T-helper 9 cell (primary cell): ENCODE results near the gene MLXIP.

Experiments used
- DNase-seq: peaks from one replicate; pipeline ENCODE4 v3.0.0-alpha.2; 2020

The MLXIP gene

DNA sequence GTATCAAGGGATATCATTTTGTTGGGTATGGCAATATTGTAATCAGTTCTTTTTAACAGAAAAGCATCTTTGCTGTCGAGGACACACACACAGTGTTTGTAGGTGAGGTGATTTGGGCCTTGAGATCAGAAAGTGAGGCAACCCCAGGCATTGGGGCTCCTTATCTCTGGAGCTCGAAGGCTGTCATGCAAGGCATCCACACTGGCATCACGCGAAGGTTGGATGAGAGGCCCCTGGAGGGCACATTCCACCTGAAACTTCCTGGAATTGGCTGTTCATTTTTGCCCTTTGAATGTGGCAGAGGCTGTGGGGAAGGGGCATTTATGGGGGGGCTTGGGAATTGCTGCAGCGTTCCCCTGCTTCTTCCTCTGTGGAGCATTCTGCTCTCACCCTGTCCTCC is 49.9 kb downstream of the MLXIP start:
- no peak for DNase-seq

DNA sequence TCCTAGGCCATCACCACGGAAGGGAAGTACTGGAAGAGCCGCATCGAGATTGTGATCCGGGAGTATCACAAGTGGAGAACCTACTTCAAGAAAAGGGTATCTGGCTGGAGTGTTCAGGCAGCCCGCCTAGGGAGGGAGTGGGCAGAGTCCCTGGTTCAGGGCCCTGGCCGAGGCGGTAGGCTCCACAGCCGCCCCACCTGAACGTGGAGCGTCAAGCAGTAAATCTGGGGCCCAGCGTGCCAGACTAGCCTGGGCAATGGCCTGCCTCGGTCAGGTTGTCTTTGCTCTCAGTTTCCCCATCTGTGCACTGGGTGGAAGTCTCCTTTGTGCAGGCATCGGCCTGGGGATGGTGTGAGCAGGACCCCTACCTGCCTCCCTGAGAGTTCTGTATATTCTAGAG is 50.6 kb downstream of the MLXIP start:
- no peak for DNase-seq

DNA sequence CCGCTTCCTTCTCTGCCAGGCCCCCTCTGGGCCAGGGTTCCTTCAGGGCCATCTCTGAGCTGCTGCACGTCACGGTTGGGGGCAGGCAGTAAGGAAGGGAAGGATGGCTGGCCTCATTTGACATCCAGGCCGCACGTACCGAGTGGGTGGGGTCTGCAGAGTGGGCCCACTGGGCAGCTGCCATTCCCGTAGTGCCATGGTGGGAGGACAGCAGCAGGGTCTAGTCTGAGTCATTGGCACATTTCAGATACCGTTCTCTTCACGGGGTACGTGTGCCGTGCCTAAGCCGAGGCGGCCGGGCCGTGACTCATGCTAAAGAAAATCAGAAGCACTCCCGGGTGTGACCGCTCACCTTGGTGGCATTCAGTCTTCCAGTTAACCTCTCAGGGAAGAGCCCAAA is 51.6 kb downstream of the MLXIP start:
- DNase-seq, result no peak

DNA sequence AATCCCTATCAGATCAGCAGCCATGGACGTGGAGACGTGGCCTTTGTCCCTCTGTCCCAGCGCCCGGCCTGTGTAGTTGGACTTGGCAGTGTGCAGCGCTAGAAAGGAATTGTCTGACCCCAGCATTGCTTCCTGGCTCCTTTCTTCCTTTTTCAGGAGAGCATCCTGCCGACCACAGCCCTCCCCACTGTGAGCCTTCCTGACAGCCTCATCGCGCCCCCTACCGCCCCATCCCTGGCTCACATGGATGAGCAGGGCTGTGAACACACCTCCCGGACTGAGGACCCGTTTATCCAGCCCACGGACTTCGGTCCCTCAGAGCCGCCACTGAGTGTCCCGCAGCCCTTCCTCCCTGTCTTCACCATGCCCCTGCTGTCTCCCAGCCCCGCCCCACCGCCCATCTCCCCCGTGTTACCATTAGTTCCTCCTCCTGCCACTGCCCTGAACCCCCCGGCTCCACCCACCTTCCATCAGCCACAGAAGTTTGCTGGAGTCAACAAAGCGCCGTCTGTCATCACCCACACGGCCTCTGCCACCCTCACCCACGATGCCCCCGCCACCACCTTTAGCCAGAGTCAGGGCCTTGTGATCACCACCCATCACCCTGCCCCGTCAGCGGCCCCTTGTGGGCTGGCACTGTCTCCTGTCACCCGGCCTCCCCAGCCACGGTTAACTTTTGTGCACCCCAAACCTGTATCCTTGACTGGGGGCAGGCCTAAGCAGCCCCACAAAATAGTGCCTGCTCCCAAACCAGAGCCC is 54.8 kb downstream of the MLXIP start:
- DNase-seq, result no peak

DNA sequence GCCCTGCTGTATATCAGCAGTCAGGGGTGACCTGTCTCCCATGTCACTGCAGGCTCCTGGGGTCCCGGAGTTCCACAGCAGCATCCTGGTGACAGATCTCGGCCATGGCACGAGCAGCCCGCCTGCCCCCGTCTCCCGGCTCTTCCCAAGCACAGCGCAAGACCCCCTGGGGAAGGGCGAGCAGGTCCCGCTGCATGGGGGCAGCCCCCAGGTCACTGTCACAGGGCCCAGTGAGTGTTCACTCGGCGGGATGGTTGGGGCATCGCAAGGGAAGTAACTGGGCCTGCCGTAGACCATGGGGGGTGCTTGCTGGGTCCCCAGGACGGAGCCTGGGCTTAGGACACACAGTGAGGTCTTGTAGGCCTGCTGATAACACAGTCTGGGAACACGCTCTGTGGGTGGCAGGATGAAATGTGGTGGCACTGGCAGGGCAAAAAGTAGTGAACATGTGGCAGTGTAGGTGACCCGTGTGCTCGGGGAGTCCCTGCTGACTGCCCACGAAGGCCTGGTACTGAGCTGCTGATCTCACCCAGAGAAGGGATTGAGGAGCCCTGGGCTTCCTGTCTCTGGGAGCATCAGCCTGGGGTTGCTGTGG is 57.0 kb downstream of the MLXIP start:
- DNase-seq, result no peak

DNA sequence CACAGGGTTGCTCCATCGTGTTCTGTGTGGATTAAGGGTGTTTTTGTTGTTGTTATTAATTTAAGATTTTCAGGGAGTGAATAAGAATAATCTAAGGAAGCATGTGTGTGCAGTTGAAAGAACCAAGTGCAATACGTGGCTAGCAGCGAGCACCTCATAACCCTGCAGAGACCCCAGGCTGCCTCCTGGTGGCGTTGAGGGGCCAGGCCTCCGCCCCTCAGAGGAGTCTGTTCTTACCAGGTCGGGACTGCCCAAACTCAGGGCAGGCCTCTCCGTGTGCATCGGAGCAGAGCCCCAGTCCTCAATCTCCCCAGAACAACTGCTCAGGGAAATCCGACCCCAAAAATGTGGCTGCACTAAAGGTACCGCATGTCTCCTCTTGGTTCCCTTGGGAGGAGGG is 58.7 kb downstream of the MLXIP start:
- DNase-seq, result no peak

DNA sequence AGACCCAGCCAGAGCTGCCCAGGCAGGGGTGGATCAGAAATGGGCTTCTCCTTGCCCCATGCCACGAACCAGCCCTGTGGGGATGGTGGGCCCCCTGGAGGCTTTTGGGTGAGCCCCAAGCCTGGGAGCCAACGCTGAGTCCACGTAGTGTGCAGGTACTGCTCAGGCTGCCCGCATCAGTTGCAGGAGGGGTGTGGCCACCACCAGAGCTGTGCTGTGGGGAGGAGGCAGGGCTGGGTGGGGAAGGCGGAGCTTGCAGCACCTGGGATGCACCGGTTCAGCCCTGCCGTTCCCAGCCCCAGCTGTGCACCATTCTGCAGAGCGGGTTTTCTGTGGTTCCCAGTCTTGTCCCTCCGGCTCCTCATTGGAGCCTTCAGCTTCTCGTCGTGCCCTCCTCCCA is 59.1 kb downstream of the MLXIP start:
- no peak for DNase-seq

DNA sequence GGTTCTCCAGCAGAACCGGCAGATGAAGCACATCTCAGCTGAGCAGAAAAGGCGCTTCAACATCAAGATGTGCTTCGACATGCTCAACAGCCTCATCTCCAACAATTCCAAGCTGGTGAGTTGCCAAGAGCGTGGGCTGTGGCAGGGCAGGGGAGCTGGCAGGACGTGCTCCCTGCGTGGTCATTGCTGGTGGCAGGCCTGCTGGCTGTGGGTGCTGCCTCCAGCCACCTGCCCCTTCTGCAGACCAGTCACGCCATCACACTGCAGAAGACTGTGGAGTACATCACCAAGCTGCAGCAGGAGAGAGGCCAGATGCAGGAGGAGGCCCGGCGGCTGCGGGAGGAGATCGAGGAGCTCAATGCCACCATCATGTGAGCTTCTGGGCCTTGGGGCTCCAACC is 59.6 kb downstream of the MLXIP start:
- no peak for DNase-seq

DNA sequence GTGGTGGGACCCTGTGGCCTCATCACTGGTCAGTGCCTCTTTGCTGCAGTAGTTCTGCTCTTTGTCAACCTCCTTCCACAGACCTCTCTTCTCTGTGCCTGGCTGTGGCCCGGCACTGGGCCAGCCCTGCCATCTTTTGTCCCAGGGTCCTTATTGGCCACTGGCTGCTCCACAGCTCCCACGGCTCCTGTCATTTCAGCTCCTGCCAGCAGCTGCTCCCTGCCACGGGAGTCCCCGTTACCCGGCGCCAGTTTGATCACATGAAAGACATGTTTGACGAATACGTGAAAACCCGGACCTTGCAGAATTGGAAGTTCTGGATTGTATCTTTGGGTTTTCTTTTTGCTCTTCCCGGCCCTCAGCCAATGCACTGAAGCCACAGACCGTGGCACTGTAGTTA is 60.1 kb downstream of the MLXIP start:
- DNase-seq, result no peak

DNA sequence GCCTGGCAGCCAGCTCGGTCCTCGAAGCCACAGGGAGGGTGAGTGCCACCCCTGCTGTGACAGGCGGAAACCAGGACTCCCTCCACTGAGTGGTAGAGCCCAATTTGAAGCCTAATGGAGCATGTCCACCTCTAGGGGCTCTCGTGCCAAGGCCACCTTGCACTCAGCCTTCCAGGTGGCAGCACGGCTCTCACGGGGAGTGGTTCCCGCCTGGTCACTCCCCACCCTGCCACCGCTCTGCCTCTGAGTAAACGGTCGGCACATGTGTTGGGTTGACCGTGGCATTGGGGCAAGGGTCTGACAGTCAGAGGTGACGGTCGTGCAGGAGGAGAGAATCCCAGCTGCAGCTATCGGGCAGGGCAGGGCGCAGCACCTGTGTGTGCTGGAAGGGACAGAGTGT is 60.7 kb downstream of the MLXIP start:
- DNase-seq, result no peak

DNA sequence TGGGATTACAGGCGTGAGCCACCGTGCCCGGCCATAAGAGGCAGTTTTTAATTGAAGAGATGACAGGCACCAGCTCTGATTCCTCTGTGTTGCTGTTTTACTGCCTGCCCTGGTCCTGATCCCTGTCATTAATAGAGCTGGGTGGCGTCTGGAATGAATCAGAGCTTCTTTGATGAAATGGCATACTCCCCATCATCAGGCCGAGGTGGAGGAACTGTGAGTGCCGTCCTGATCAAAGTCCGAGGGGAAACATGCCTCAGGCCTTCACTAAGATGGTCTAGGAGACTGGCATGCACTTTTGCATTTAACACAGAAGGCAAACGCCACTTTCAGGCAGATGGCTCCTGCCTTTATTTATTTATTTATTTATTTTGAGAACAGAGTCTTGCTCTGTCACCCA is 61.4 kb downstream of the MLXIP start:
- DNase-seq, result no peak

DNA sequence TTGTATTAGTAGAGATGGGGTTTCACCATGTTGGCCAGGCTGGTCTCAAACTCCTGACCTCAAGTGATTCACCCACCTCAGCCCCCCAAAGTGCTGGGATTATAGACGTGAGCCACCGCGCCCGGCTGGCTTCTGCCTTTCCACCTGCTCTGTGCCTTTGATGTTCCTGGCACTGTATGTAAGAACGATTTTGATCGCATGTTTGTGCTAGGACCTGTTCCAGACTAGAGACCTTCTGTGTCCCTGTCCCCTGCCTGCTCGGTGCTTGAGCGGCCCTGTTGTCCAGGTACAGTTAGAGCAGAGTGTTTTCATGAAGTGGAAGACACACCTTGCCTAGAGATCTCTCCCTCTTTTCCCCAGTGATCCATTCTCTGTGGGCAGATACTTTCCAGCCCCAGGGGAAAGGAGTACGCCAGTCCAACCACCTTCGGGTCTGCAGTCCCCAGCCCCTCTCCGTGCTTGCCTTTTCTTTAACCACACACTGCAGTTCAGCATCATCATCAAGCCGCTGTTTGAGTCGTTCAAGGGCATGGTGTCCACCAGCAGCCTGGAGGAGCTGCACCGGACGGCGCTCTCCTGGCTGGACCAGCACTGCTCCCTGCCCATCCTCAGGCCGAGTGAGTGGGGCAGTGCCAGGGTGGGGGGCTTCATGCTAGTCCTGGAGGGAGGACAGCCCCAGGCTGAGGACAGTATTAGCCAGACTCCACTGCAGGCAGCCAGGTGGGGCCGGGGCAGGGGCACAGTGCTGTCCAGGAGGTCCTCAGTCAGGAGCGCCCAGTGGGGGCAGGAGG is 62.1 kb downstream of the MLXIP start:
- DNase-seq, result no peak

DNA sequence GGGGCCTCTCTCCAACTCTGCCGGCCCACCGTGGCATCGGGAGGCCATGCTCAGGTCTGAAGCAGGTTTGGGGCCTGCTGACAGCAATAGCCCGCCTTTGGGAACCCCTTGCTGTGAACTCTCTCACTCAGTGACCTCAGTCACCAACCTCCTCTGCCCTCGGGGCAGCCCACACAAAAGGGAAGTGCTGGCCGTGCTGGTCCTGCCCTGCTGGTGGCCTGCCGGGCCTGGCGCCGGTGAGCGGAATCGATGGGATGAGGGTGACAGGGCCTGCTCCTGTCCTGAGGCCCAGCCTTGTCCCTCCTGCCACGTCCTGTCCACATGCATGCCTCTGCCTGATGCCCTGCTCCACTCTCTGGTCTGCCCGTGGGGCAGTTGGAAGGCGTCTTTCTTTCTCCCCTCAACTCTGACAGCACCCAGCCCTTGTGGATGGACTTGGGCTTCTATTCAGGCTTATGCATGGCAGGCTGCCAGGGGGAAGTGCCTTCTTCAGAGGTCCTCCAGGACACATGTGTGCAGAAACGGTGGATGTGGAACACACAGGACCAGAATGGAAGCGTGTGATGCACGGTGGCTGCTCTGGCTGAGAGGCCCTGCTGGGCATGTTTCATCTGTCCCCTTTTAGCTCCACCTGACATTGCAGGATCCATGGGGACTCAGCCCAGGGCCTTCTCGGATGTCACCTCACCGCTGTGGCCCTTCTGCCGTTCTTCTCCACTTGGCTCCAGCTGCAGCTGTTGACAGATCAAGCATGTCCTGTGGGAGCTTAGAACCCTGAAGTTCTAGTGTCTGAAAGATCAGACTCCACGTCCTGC is 63.6 kb downstream of the MLXIP start:
- DNase-seq, result no peak

DNA sequence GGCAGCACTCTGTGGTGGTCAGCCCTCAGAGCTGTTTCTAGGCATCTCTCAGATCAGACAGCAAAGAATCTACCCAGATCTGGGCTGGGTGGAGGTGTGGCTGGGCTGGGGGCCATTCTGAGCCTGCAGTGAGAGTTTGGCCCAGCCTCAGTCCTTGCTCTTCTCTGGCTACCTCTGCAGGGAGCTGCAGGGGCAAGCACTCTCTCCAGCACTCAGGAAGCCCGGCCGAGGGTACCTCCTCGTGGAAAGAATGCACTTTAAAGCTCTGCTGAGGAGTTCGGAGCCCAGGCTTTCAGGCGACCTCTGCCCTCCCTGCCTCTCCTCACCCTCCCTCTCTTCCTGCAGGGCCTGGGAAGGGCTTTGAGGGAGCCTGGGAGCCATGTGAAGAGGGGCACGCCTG is 64.3 kb downstream of the MLXIP start:
- no peak for DNase-seq

DNA sequence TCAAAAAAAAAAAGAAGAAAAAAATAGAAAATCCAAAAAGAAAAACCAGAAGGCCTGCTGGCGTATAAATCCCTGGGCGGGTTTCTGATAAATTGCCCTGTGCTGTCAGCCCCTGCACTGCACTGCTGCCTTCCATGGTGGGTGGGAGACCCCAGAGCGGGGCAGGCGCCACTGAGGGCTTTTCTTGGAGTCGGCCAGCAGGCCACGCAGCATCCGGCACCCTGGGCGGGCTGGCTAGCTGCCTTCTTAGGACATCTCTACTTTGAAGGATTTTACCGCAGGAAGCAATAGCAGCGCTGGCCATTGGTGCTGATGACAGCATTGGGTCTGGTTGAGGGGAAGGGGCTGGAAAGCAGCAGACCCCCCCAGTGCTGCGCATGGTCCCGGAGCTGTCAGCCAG is 66.3 kb downstream of the MLXIP start:
- DNase-seq, result no peak

DNA sequence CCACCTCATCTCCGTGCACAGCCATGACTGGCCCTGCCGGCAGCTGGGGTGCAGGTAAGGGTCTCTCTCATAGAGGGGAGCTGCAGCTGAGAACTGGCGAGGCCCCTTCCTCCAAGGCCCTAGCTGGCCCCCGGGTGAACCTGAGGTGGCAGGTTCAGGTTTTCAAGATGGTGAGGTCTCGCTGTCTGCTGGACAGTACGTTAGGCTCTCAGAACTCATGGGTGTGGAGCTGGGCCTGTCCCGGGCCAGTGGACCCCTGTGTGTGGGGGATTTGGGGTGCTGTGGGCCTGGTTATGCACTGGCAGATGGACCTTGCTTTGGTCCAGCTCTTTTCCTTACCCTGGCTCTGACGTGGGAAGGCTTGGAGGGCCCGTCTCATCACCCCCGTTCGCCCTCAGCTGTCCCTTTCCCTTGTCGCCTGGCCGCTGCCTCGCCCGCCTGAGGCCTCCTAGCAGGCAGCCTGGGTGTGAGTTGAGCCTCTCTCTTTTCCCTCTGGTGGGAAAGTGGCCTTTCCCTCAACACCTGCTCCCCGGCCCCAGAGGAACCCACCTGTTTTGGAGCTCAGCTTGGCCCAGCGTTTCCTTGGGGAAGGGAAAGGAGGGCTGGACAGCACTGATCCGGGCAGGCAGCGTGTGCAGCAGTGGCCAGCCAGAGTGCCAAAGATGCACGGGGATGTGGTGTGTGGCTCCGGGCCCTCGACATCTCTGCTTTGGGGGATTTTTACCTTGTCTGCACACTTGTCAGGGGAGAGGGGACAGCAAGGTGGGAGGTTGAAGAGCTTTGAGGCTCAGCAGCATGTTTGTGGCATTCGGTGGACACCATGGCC is 67.2 kb downstream of the MLXIP start:
- DNase-seq, result no peak

DNA sequence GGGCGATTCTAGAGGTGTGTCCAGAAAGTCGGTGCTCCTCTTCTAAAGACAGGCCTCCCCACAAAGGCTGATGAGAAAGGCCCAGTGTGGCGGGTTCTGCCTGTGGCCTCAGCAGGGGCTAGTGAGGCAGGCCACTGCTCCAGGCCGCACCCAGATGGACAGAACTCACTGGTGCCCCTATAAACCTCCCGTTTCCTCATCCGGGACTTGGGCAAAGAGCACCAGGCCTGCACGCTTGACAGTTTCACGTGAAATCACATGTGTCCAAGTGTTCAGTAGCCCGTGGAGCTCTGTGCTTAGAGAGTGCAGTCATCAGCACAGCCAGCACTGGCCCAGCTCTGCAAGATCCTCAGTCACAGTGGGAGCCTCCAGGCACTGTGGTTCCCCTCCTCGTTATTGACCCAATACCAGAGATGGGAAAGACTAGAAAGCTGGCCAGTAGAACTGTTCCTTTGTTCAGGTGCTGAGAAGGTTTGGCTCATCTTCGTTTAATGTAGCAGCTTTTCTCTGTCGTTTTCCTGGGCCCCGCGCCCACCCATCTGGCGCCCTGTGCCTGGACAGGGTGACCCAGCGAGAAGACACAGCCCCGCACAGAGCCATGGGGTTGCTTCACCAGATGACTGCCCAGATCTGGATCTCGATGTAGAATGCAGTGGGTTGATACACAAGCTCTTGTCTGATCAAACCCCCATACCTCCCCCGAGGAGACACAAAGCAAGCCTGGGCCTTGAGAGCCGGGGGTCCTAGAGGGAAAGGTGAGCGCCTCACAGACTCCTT is 69.1 kb downstream of the MLXIP start:
- DNase-seq, result no peak

DNA sequence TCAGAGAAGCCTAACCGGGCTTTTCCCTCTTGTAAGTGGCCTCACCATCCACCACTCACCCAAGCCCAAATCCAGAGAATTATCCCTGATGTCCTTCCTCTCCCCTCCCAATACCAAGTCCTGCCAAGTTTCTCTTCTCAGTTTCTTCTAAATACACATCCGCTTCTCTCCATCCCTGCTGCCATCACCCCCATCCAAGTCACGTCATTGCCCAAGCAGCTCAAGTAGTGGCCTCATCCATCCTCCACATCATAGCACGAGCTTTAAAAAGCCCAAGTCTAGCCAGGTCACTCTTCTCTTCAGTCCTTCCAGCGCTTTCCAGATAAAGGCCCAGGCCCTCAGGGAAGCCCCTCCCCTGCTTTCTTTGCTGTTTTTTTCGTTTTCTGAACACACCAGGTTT is 70.1 kb downstream of the MLXIP start:
- no peak for DNase-seq

DNA sequence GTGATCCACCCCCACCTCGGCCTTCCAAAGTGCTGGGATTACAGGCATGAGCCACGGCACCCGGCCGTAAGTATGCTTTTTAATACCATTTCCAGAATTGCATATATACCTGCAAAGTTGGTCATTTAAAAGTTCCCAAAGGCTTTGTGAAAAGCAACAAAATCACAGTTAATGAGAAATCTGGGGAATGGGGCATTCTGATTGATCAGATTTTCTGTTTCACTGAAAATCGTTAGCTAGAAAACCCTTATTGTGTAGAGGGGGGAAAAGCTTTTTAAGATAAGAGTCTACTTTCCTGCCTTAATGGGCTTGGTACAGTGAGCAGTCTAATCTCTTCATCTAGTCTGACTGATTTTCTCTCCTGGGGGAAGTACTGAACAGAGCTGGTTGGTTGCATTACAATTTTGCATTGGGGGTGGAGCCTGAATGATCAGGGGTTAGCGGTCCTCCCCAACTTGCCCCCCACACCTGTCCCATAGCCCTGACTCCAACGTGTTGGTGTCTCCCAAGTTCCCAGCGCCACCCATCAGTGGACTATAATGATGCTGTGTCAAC is 71.6 kb downstream of the MLXIP start:
- DNase-seq, result no peak

DNA sequence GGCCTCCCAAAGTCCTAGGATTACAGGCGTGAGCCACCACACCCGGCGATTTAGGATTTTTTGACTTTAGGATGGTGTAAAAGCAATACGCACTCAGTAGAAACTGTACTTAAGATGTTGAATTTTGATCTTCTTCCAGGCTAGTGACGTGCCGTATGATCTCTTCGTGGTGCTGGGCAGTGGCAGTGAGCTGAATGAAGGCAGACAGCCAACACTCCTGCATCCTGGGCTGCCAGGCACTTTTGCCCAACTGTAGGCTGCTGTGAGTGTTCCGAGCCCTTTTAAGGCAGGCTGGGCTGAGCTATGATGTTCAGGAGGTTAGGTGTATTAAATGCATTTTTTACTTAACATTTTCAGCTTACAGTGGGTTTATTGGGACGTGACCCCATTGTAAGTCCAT is 74.2 kb downstream of the MLXIP start:
- no peak for DNase-seq

DNA sequence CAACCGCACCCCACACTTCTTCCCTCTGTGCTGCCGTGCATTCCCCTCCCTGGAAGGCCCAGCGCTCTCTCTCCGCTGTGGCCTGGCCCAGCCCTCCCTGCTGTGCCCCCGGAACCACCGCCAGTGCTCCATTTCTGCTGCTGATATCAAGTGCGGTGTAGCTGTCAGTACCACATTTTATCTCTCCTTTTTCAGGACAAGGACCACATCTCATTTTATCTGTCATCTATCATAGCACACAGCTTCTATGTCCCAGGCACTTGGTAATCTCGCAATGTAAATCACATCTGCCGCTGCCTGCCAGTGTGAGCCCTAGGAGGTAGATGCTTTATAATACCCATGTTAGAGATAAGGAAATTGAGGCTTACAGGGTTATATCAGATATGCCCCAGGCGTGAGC is 77.1 kb downstream of the MLXIP start:
- DNase-seq, result no peak
